ENCODE results near the gene TCF4.

The TCF4 gene

GRCh38 chr18:55199291-55199963, 388.6 kb downstream of the TCF4 start:
- H3K27ac ChIP-seq (ENCODE audit: low read length), result no peak overlapping the region
- no peak for DNase-seq

GRCh38 chr18:55195863-55196262, 392.1 kb downstream of the TCF4 start:
- Histone ChIP-seq H3K4me3 (ENCODE audit: low read length) (no peak overlapping the region), H3K9ac (ENCODE audit: low read length) (no peak overlapping the region), H2AFZ (ENCODE audit: low read length) (no peak overlapping the region), H3K4me1 (ENCODE audit: low read length) (no peaks in the 10 kb centered on the region), H4K20me1 (ENCODE audit: insufficient read depth, low read length) (no peaks in the 10 kb centered on the region), H3K79me2 (ENCODE audit: low read length) (no peaks in the 10 kb centered on the region), H3K27me3 (replicated peaks; ENCODE audit: insufficient read depth, low read length) (no peaks in the 10 kb centered on the region), H3K9me3 (replicated peaks; ENCODE audit: insufficient read depth, low read length) (no peaks in the 10 kb centered on the region), H3F3A (ENCODE audit: insufficient read depth, low read length) (no peaks in the 10 kb centered on the region), H3K27ac (ENCODE audit: low read length) (no peak overlapping the region), H3K9me2 (replicated peaks; ENCODE audit: insufficient read depth, low read length) (no peaks in the 10 kb centered on the region), H3K36me3 (replicated peaks; ENCODE audit: insufficient read depth, low read length) (no peaks in the 10 kb centered on the region), H3K4me2 (ENCODE audit: low read depth, low read length) (no peak overlapping the region)
- TF ChIP-seq EZH2 (optimal IDR thresholded peaks at IDR 0.05; ENCODE audit: low read depth, low read length) (no peak), CTCF (IDR thresholded peaks at IDR 0.05; ENCODE audit: low read length) (no peak), EZH2phosphoT487 (IDR thresholded peaks at IDR 0.05; ENCODE audit: low read length) (no peak)
- DNase-seq, result no peak

More at GRCh38 chr18:55199291-55199963, 388.6 kb downstream of the TCF4 start:
- Histone ChIP-seq H3F3A (ENCODE audit: insufficient read depth, low read length) (no peaks in the 10 kb centered on the region), H3K36me3 (replicated peaks; ENCODE audit: insufficient read depth, low read length) (no peaks in the 10 kb centered on the region), H3K4me2 (ENCODE audit: low read depth, low read length) (no peak overlapping the region), H3K9me2 (replicated peaks; ENCODE audit: insufficient read depth, low read length) (no peaks in the 10 kb centered on the region), H3K9ac (ENCODE audit: low read length) (no peak overlapping the region), H3K27me3 (replicated peaks; ENCODE audit: insufficient read depth, low read length) (no peaks in the 10 kb centered on the region), H3K9me3 (replicated peaks; ENCODE audit: insufficient read depth, low read length) (no peaks in the 10 kb centered on the region), H3K4me1 (ENCODE audit: low read length) (no peaks in the 10 kb centered on the region), H2AFZ (ENCODE audit: low read length) (no peak overlapping the region), H3K79me2 (ENCODE audit: low read length) (no peaks in the 10 kb centered on the region), H4K20me1 (ENCODE audit: insufficient read depth, low read length) (no peaks in the 10 kb centered on the region), H3K4me3 (ENCODE audit: low read length) (no peak overlapping the region)
- no peak for TF ChIP-seq CTCF (IDR thresholded peaks at IDR 0.05; ENCODE audit: low read length)
- TF ChIP-seq EZH2 (optimal IDR thresholded peaks at IDR 0.05; ENCODE audit: low read depth, low read length), result no peak
- no peak for TF ChIP-seq EZH2phosphoT487 (IDR thresholded peaks at IDR 0.05; ENCODE audit: low read length)

- no peak for DNase-seq
- no peaks in the 10 kb centered on the region for H3K36me3 ChIP-seq (replicated peaks; ENCODE audit: insufficient read depth, low read length)
- H4K20me1 ChIP-seq (ENCODE audit: insufficient read depth, low read length), result no peaks in the 10 kb centered on the region
- H3K79me2 ChIP-seq (ENCODE audit: low read length), result no peaks in the 10 kb centered on the region
- H3K4me3 ChIP-seq (ENCODE audit: low read length), result no peak overlapping the region
- no peaks in the 10 kb centered on the region for H3K4me1 ChIP-seq (ENCODE audit: low read length)
- H3K27ac ChIP-seq (ENCODE audit: low read length), result no peak overlapping the region
- H3K9me3 ChIP-seq (replicated peaks; ENCODE audit: insufficient read depth, low read length), result no peaks in the 10 kb centered on the region
- H3K9me2 ChIP-seq (replicated peaks; ENCODE audit: insufficient read depth, low read length), result no peaks in the 10 kb centered on the region
- no peak for TF ChIP-seq EZH2phosphoT487 (IDR thresholded peaks at IDR 0.05; ENCODE audit: low read length)
- TF ChIP-seq EZH2 (optimal IDR thresholded peaks at IDR 0.05; ENCODE audit: low read depth, low read length), result no peak
- no peak for TF ChIP-seq CTCF (IDR thresholded peaks at IDR 0.05; ENCODE audit: low read length)
- no peaks in the 10 kb centered on the region for H3K27me3 ChIP-seq (replicated peaks; ENCODE audit: insufficient read depth, low read length)
- no peak overlapping the region for H2AFZ ChIP-seq (ENCODE audit: low read length)
- no peaks in the 10 kb centered on the region for H3F3A ChIP-seq (ENCODE audit: insufficient read depth, low read length)
- H3K9ac ChIP-seq (ENCODE audit: low read length), result no peak overlapping the region
- no peak overlapping the region for H3K4me2 ChIP-seq (ENCODE audit: low read depth, low read length)
These were observed 398.0 kb downstream of the TCF4 start for GRCh38 chr18:55189972-55190371.
